T47D (cell line): ENCODE data around the gene PPFIA2.

Experiments used
- DNase-seq, 2 experiments: peaks; one replicate each; pipeline versions ENCODE4 v3.0.0 to v3.0.0-alpha.2; 2011 to 2012; ENCODE audit warnings: low read depth in 1 of 2, low spot score in 1 of 2
- JUND ChIP-seq: IDR thresholded peaks from 2 replicates; pipeline ENCODE4 v1.6.1; 2012; ENCODE audit warnings: low read depth
- in situ Hi-C: cut with HindIII; loops from 2 replicates; pipeline ENCODE4 v1.10.0; 2016; ENCODE audit warnings: low sequenced_read_pairs, low pct_unique_long_range_greater_than_20kb

PPFIA2 gene

GRCh38 chr12:81520064-81520945 lies 238.8 kb downstream of the PPFIA2 start:
- no peak for TF ChIP-seq JUND

GRCh38 chr12:81518638-81519037 lies 240.5 kb downstream of the PPFIA2 start:
- in situ Hi-C loops, result no loop called here
- TF ChIP-seq JUND, result no peak

More at GRCh38 chr12:81520064-81520945, 238.8 kb downstream of the PPFIA2 start:
- DNase-seq, result peak; percentile 9 to 32
- in situ Hi-C loops, result no loop called here

GRCh38 chr12:81517296-81517695 lies 241.9 kb downstream of the PPFIA2 start:
- no peak for DNase-seq
- in situ Hi-C loops, result no loop called here
- no peak for TF ChIP-seq JUND

More at GRCh38 chr12:81518638-81519037, 240.5 kb downstream of the PPFIA2 start:
- DNase-seq, result no peak

GRCh38 chr12:81502912-81503695 lies 256.0 kb downstream of the PPFIA2 start:
- in situ Hi-C loops, result no loop called here
- no peak for DNase-seq
- TF ChIP-seq JUND, result no peak

- TF ChIP-seq JUND, result no peak
- in situ Hi-C loops, result no loop called here
- no peak for DNase-seq
Measured at GRCh38 chr12:81500788-81501187, 258.4 kb downstream of the PPFIA2 start.

- TF ChIP-seq JUND, result no peak
- DNase-seq, result no peak
- in situ Hi-C loops, result no loop called here
Measured at GRCh38 chr12:81499809-81500208, 259.3 kb downstream of the PPFIA2 start.

GRCh38 chr12:81492131-81492720 lies 266.9 kb downstream of the PPFIA2 start:
- no peak for DNase-seq
- in situ Hi-C loops, result no loop called here
- TF ChIP-seq JUND, result no peak

- no peak for TF ChIP-seq JUND
- DNase-seq, result no peak
- in situ Hi-C loops, result no loop called here
Measured at GRCh38 chr12:81472934-81473333, 286.2 kb downstream of the PPFIA2 start.

GRCh38 chr12:81470923-81471322 lies 288.2 kb downstream of the PPFIA2 start:
- DNase-seq, result no peak
- no peak for TF ChIP-seq JUND
- in situ Hi-C loops, result no loop called here

- DNase-seq, result no peak
- in situ Hi-C loops, result no loop called here
- TF ChIP-seq JUND, result no peak
Measured at GRCh38 chr12:81468206-81468605, 290.9 kb downstream of the PPFIA2 start.

- no peak for DNase-seq
- in situ Hi-C loops, result no loop called here
- no peak for TF ChIP-seq JUND
Measured at GRCh38 chr12:81465876-81466275, 293.3 kb downstream of the PPFIA2 start.

GRCh38 chr12:81465191-81465590 lies 294.0 kb downstream of the PPFIA2 start:
- in situ Hi-C loops, result no loop called here
- no peak for DNase-seq
- TF ChIP-seq JUND, result no peak

GRCh38 chr12:81461163-81461562 lies 298.0 kb downstream of the PPFIA2 start:
- in situ Hi-C loops, result no loop called here
- DNase-seq, result no peak
- TF ChIP-seq JUND, result no peak
